Stimulated activated naive B cell treated with anti-CD40 and anti-IgM and Interleukin-4, amounts not matched to agents 10 μg/mL and 1 μg/mL and 100 μg/mL, for 72 hours (primary cell): ENCODE data around the gene C19orf53.
A peak's percentile ranks its signal among the peaks of the same experiment; 100 is the strongest.
"Not testable (repeated sequence)": the region's sequence is repeated elsewhere in the genome, so short reads cannot be mapped to it uniquely, and the experiment has no call there.

Source experiments
- ATAC-seq, 2 donors: fragments of 150-1000 bp; cut with Tn5 transposase; replicated peaks; 2 replicates each; pipeline ENCODE4 v1.10.0; 2021; ENCODE audit warnings: moderate library complexity in 1 of 2
- DNase-seq: peaks from one replicate; pipeline ENCODE4 v3.0.0; 2021
- H3K27ac Mint-ChIP-seq: one replicate; pipeline ENCODE4 v1.8.0; 2022; ENCODE audit warnings: mild to moderate bottlenecking, mixed read lengths
- H3K27me3 Mint-ChIP-seq, 2 donors: one replicate each; pipeline ENCODE4 v1.8.0; 2022; ENCODE audit warnings: mixed read lengths in 2 of 2
- H3K36me3 Mint-ChIP-seq, 2 donors: one replicate each; pipeline ENCODE4 v1.8.0; 2022; ENCODE audit warnings: mixed read lengths in 2 of 2, mild to moderate bottlenecking in 1 of 2
- H3K4me1 Mint-ChIP-seq, 2 donors: one replicate each; pipeline ENCODE4 v1.8.0; 2022; ENCODE audit warnings: mixed read lengths in 2 of 2, mild to moderate bottlenecking in 1 of 2
- H3K4me3 Mint-ChIP-seq, 2 donors: one replicate each; pipeline ENCODE4 v1.8.0; 2022; ENCODE audit warnings: mild to moderate bottlenecking in 2 of 2, mixed read lengths in 2 of 2, moderate library complexity in 1 of 2
- H3K9me3 Mint-ChIP-seq, 2 donors: one replicate each; pipeline ENCODE4 v1.8.0; 2022; ENCODE audit warnings: mixed read lengths in 2 of 2, mild to moderate bottlenecking in 1 of 2

Gene C19orf53

GRCh38 chr19:13753622-13754021, 20.6 kb upstream of the C19orf53 start:
- not testable (repeated sequence) for H3K4me3 Mint-ChIP-seq, ATAC-seq, H3K27me3 Mint-ChIP-seq, DNase-seq, H3K9me3 Mint-ChIP-seq, H3K27ac Mint-ChIP-seq
- Mint-ChIP-seq H3K36me3 (peaks cover 48 to 52% of the 10 kb centered on the region in 2 donors), H3K4me1 (peaks cover 9 to 29% of the 10 kb centered on the region in 2 donors)

GRCh38 chr19:13756210-13756609, 18.0 kb upstream of the C19orf53 start:
- Mint-ChIP-seq H3K9me3 (no peaks in the 10 kb centered on the region), H3K4me3 (no peak overlapping the region), H3K4me1 (peaks cover 3 to 9% of the 10 kb centered on the region in 2 donors), H3K27me3 (no peaks in the 10 kb centered on the region), H3K27ac (no peak overlapping the region), H3K36me3 (peaks cover 52 to 54% of the 10 kb centered on the region in 2 donors)
- DNase-seq (no peak), ATAC-seq (no peak)

- H3K36me3 Mint-ChIP-seq = peaks cover 49 to 52% of the 10 kb centered on the region in 2 donors
- ATAC-seq (no peak), DNase-seq (no peak)
- H3K9me3 Mint-ChIP-seq = no peaks in the 10 kb centered on the region
- H3K4me1 Mint-ChIP-seq = peaks cover 3 to 12% of the 10 kb centered on the region in 2 donors
- H3K27me3 Mint-ChIP-seq = no peaks in the 10 kb centered on the region
- no peak overlapping the region for H3K4me3 Mint-ChIP-seq
- no peak overlapping the region for H3K27ac Mint-ChIP-seq
Measured at GRCh38 chr19:13757805-13758772, 16.2 kb upstream of the C19orf53 start.

- H3K36me3 Mint-ChIP-seq = peaks cover 49 to 55% of the 10 kb centered on the region in 2 donors
- no peaks in the 10 kb centered on the region for H3K27me3 Mint-ChIP-seq
- no peak for DNase-seq
- no peak overlapping the region for H3K4me3 Mint-ChIP-seq
- ATAC-seq = no peak
- H3K9me3 Mint-ChIP-seq = no peaks in the 10 kb centered on the region
- peaks cover 4 to 19% of the 10 kb centered on the region in 2 donors for H3K4me1 Mint-ChIP-seq
- no peak overlapping the region for H3K27ac Mint-ChIP-seq
Measured at GRCh38 chr19:13758795-13759194, 15.5 kb upstream of the C19orf53 start.

GRCh38 chr19:13761423-13761822, 12.8 kb upstream of the C19orf53 start:
- peaks cover 10 to 24% of the 10 kb centered on the region in 2 donors for H3K4me1 Mint-ChIP-seq
- no peak for ATAC-seq
- H3K9me3 Mint-ChIP-seq = no peaks in the 10 kb centered on the region
- no peak overlapping the region for H3K4me3 Mint-ChIP-seq
- DNase-seq = no peak
- no peaks in the 10 kb centered on the region for H3K27me3 Mint-ChIP-seq
- H3K27ac Mint-ChIP-seq = no peak overlapping the region
- H3K36me3 Mint-ChIP-seq = peaks cover 38 to 45% of the 10 kb centered on the region in 2 donors

- ATAC-seq (no peak), DNase-seq (no peak)
- Mint-ChIP-seq H3K4me1 (peaks cover 10 to 24% of the 10 kb centered on the region in 2 donors), H3K9me3 (no peaks in the 10 kb centered on the region), H3K36me3 (peaks cover 29 to 36% of the 10 kb centered on the region in 2 donors), H3K27ac (no peak overlapping the region), H3K27me3 (no peaks in the 10 kb centered on the region), H3K4me3 (no peak overlapping the region)
Measured at GRCh38 chr19:13762635-13763235, 11.5 kb upstream of the C19orf53 start.

GRCh38 chr19:13763265-13763664, 11.0 kb upstream of the C19orf53 start:
- peaks cover 13 to 24% of the 10 kb centered on the region in 2 donors for H3K4me1 Mint-ChIP-seq
- no peaks in the 10 kb centered on the region for H3K9me3 Mint-ChIP-seq
- H3K27ac Mint-ChIP-seq = no peak overlapping the region
- H3K27me3 Mint-ChIP-seq = no peaks in the 10 kb centered on the region
- H3K36me3 Mint-ChIP-seq = peaks cover 27 to 35% of the 10 kb centered on the region in 2 donors
- ATAC-seq (no peak), DNase-seq (no peak)
- H3K4me3 Mint-ChIP-seq = peak overlapping the region; percentile 65 to 70

- Mint-ChIP-seq H3K9me3 (no peaks in the 10 kb centered on the region), H3K4me3 (peak within 1 kb of the TSS; percentile 85 to 88), H3K36me3 (peaks cover 20 to 27% of the 10 kb centered on the region in 2 donors), H3K27ac (peak within 1 kb of the TSS; percentile 84), H3K27me3 (no peaks in the 10 kb centered on the region), H3K4me1 (peaks cover 13 to 24% of the 10 kb centered on the region in 2 donors)
- peak; percentile 48 for DNase-seq
- ATAC-seq = peak; percentile 80 to 82
Measured at GRCh38 chr19:13764101-13764807, 10.0 kb upstream of the C19orf53 start, which contains the start of gene MRI1. MRI1 (plus strand) TSS chr19:13764522; CDS start chr19:13764589, 67 bp downstream.

- peak; percentile 76 to 77 for ATAC-seq
- peak; percentile 23 for DNase-seq
Measured at GRCh38 chr19:13764821-13765394, 9.3 kb upstream of the C19orf53 start.

GRCh38 chr19:13765395-13766094, 8.7 kb upstream of the C19orf53 start:
- peaks cover 16 to 29% of the 10 kb centered on the region in 2 donors for H3K36me3 Mint-ChIP-seq
- H3K27me3 Mint-ChIP-seq = no peaks in the 10 kb centered on the region
- peaks cover 13 to 24% of the 10 kb centered on the region in 2 donors for H3K4me1 Mint-ChIP-seq
- H3K27ac Mint-ChIP-seq = peak overlapping the region; percentile 62
- no peaks in the 10 kb centered on the region for H3K9me3 Mint-ChIP-seq
- H3K4me3 Mint-ChIP-seq = peak overlapping the region; percentile 83 to 88
- DNase-seq = no peak
- ATAC-seq = no peak

More at GRCh38 chr19:13764821-13765394, 9.3 kb upstream of the C19orf53 start:
- Mint-ChIP-seq H3K4me1 (peaks cover 13 to 24% of the 10 kb centered on the region in 2 donors), H3K27ac (peak overlapping the region; percentile 76), H3K9me3 (no peaks in the 10 kb centered on the region), H3K4me3 (peak overlapping the region; percentile 83 to 88), H3K27me3 (no peaks in the 10 kb centered on the region), H3K36me3 (peaks cover 18 to 28% of the 10 kb centered on the region in 2 donors)

- H3K9me3 Mint-ChIP-seq = no peaks in the 10 kb centered on the region
- DNase-seq (no peak), ATAC-seq (no peak)
- H3K36me3 Mint-ChIP-seq = peaks cover 11 to 26% of the 10 kb centered on the region in 2 donors
- H3K27ac Mint-ChIP-seq = no peak overlapping the region
- H3K4me3 Mint-ChIP-seq = no peak overlapping the region
- peaks cover 13 to 24% of the 10 kb centered on the region in 2 donors for H3K4me1 Mint-ChIP-seq
- H3K27me3 Mint-ChIP-seq = no peaks in the 10 kb centered on the region
Measured at GRCh38 chr19:13766095-13766481, 8.2 kb upstream of the C19orf53 start.

GRCh38 chr19:13768510-13768909, 5.7 kb upstream of the C19orf53 start:
- ATAC-seq (no peak), DNase-seq (no peak)
- peaks cover 9 to 18% of the 10 kb centered on the region in 2 donors for H3K36me3 Mint-ChIP-seq
- peaks cover 11 to 14% of the 10 kb centered on the region in 2 donors for H3K4me1 Mint-ChIP-seq
- no peaks in the 10 kb centered on the region for H3K27me3 Mint-ChIP-seq
- H3K4me3 Mint-ChIP-seq = no peak overlapping the region
- H3K9me3 Mint-ChIP-seq = no peaks in the 10 kb centered on the region
- H3K27ac Mint-ChIP-seq = no peak overlapping the region

GRCh38 chr19:13770013-13770635, 4.1 kb upstream of the C19orf53 start:
- DNase-seq = no peak
- Mint-ChIP-seq H3K36me3 (peaks cover 14 to 24% of the 10 kb centered on the region in 2 donors), H3K27ac (no peak overlapping the region), H3K4me1 (peaks cover 13 to 20% of the 10 kb centered on the region in 2 donors), H3K4me3 (no peak overlapping the region), H3K27me3 (no peaks in the 10 kb centered on the region), H3K9me3 (no peaks in the 10 kb centered on the region)
- ATAC-seq = no peak
